ENCODE data around the gene SYNJ2BP.
"Not testable (repeated sequence)": the region's sequence is repeated elsewhere in the genome, so short reads cannot be mapped to it uniquely, and the experiment has no call there.

SYNJ2BP gene

DNA sequence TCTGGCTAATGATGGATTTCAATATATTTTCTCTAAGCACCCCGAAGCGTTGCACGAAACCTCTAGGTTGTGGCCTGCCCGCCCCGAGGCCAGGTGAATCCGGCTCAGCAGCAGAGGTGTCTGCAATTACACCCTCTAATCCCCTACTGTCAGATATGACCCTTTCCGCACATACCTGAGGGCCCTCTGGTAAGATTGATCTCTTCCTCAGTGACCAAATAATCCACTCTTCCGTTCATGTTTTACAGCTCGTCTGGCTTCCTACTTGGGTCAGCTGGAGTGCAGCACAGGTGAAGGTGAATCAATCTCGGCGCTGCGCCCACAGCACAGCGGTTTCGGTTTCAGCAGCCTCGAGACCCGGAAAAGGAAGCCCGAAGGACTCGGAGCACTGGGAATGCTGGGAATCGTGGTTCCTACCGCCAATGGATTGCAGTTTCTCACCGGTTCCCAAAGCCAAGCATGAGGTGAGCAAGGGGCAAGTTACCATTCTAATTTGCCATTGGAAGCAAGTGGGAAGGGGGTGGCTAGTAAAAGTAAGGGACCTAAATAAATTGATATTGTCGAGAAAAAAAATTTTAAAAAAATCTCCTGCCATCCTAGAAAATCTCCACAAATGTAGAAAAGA, at the start of gene SYNJ2BP:
Gene SYNJ2BP, minus strand, starts transcription at position 366 of the 625 bp plus-strand sequence. Its CDS starts 127 bp downstream, at position 239.
- peak; percentile 74 for DNase-seq (ENCODE audit: low read depth)

- no peak for DNase-seq (ENCODE audit: low read depth)
These were observed 37.8 kb upstream of the SYNJ2BP start for GRCh38 chr14:70454731-70455130.

GRCh38 chr14:70451874-70452273, 35.0 kb upstream of the SYNJ2BP start, which contains the start of gene ADAM21:
Gene ADAM21, plus strand, starts transcription at chr14:70452174. Its CDS starts 5,326 bp downstream, at chr14:70457500.
- no peak for DNase-seq (ENCODE audit: low read depth)

DNA sequence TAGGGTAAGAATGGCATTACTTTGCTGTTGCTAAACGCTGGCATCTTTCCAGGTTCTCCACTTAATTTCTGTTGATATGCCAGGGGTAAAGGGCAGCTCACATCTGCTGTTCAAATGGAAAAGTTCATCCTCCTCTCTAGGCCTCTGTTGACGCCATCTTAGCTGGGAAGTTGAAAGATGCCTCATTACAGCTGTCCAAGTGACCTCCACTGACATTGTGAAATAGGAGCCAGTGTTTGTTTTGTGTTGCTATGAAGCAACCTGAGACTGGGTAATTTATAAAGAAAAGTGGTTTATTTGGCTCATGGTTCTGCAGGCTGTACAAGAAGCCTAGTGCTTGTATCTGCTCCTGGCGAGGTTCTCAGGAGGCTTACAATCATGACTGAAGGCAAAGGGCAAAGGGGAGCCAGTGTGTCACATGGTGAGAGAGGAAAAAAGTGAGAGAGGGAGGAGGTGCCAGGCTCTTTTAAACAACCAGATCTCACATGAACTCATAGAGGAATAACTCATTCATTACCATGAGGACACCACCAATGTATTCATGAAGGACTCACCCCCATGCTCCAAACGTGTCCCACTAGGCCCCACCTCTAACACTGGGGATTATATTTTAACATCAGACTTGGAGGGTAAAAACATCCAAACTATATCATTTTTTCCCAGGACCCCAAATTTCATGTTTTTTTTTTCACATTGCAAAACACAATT, 31.9 kb upstream of the SYNJ2BP start:
- peak; percentile 34 for DNase-seq (ENCODE audit: low read depth)

GRCh38 chr14:70442750-70443149, 25.9 kb upstream of the SYNJ2BP start:
- no peak for DNase-seq (ENCODE audit: low read depth)

GRCh38 chr14:70441641-70442040, 24.8 kb upstream of the SYNJ2BP start:
- DNase-seq (ENCODE audit: low read depth), result no peak

DNA sequence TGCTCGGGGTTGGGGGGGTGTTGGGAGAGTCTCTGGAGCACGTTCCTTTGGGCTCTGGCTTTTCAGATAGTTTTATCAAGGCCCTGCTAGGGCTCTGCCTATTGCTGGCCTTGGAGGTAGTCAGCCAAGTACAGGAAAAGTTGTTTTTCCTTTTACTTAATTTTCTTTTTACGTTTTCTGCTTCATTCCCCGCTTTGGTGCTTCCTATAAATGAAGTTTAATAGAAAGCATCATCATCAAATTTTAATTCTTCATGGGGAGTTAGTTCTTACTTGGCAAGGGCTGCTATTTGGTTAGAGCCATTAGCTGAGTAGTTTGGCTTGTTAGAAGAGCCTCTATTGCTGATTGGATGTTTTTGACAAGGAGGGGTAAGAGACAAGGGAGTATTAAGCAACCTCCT, 20.0 kb upstream of the SYNJ2BP start:
- no peak for DNase-seq (ENCODE audit: low read depth)

DNA sequence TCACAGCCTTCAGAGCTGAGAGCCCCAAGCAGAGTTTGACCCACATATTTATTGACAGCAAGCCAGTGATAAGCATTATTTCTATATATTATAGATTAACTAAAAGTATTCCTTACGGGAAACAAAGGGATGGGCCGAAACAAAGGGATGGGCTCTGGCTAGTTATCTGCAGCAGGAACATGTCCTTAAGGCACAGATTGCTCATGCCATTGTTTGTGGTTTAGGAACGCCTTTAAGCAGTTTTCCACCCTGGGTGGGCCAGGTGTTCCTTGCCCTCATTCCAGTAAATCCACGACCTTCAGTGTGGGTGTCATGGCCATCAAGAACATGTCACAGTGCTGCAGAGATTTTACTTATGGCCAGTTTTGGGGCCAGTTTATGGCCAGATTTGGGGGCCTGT, 9.7 kb upstream of the SYNJ2BP start:
- not testable (repeated sequence) for DNase-seq (ENCODE audit: low read depth)

DNA sequence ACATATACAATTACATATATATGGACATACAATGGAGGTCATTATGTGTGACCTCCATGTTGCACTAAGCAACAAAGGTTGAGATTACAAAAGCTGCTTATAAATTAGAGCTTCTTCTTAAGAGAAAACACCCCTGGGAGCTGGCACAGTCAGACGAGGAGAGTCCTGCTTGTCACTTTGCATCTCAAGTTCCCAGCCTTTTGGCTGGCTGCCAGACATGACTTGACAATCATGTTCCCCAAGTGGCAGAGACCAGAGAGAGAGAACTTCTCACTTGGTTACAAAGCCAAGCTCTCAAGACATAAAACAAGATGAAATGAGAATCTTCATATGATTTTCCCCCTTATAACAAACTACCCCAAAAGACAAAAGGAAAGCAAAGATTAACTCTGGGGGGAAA, 8.5 kb upstream of the SYNJ2BP start:
- DNase-seq (ENCODE audit: low read depth), result no peak

GRCh38 chr14:70422538-70422937, 5.6 kb upstream of the SYNJ2BP start:
- DNase-seq (ENCODE audit: low read depth), result no peak

DNA sequence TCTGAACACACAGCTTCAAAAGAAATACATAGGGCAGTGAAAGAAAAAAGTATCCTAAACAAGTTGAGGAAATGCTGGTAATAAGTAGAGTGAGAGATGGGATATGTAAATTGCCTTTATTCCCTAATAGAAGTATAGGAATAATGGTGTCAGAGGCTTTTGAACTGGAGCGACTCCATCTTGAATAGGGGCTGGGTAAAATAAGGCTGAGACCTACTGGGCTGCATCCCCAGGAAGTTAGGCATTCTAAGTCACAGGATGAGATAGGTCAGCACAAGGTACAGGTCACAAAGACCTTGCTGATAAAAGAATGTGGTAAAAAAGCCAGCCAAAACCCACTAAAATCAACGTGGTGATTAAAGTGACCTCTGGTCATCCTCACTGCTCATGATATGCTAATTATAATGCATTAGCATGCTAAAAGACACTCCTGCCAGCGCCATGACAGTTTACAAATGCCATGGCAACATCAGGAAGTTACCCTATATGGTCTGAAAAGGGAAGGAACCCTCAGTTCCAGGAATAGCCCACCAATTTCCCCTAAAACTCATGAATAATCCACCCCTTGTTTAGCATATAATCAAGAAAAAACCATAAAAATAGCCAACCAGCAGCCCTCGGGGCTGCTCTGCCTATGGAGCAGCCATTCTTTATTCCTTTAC, 2.5 kb upstream of the SYNJ2BP start:
- DNase-seq (ENCODE audit: low read depth), result not testable (repeated sequence)

- DNase-seq (ENCODE audit: low read depth), result peak; percentile 36
These were observed 559 bp downstream of the SYNJ2BP start for GRCh38 chr14:70416338-70416724.

GRCh38 chr14:70415788-70416187, 1.1 kb downstream of the SYNJ2BP start:
- no peak for DNase-seq (ENCODE audit: low read depth)

- no peak for DNase-seq (ENCODE audit: low read depth)
These were observed 9.3 kb downstream of the SYNJ2BP start for GRCh38 chr14:70407621-70408020.

DNA sequence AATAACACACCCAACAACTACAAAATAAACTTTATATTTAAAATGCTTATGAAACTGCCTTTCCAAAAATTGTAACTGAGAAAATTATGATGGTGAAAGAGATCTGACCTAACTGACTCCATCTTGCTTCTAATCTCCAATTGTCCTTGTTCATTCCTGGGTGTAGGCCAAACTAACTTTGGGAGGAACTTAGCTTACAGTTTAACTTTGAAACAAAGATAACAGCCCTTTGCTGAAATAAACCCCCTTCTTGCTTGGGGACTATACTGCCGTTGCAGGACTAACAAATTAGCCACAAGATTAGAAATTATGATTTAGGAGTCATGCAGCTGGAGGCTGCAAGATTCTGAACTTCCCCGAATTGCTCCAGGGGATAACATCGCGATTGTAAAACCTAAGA, 10.7 kb downstream of the SYNJ2BP start:
- not testable (repeated sequence) for DNase-seq (ENCODE audit: low read depth)

DNA sequence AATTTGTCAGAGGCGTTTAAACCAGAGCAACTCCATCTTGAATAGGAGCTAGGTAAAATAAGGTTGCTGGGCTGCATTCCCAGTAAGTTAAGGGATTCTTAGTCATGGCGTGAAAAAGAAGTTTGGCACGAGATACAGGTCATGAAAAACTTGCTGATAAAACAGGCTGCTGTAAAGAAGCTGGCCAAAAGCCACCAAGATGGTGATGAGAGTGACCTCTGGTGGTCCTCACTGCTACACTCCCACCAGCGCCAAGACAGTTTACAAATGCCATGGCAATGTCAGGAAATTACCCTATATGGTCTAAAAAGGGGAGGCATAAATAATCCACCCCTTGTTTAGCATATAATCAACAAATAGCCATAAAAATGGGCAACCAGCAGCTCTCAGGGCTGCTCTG, 13.6 kb downstream of the SYNJ2BP start:
- DNase-seq (ENCODE audit: low read depth), result not testable (repeated sequence)

DNA sequence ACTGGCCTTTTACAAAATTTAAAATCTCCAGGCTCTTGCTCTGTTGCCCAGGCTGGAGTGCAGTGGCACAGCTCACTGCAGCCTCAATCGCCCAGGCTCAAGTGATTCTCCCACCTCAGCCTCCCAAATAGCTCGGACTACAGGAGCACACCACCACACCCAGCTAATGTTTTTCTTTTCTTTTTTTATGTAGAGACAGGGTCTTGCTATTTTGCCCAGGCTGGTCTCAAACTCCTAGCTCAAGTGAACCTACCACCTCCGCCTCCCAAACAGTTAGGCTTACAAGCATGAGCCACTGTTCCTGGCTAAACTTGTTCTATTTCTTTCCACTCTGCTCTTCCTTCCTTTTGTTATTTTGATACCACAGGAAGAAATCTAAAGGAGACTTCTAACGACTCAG, 15.2 kb downstream of the SYNJ2BP start:
- no peak for DNase-seq (ENCODE audit: low read depth)

DNA sequence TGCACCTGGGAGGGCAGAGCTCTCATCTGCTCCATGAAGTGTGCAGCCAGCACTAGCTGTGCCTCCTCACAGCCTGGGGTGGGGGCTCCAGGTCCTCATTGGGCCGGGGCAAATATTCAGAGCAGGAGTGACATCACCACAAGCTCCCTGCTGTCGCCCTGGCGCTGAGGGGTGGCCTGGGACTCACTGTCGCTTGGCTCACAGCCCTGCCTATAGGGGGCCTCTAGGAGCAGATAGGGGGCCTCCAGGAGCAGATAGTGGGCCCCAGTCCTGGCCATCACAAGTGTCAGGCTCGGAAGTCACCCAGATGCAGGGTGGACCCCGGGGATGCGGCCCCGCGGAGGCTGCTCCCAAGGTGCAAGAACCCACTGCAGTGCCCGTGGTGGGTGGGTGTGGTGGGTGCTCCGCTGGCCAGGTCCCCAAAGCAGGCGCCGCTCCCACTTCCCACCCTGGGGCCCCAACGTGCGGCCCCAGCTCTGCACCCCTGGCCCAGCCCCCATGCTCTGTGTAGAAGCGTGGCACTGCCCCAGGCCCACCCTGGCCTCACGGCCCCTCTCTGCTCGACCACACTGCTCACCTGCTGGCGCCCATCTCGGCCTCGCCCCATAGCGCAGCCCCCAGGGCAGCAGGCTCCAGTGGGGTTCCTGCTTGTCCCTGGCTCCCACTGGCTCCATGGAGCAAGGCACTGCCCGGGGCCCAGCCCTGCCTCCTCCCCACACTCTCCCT, 18.0 kb downstream of the SYNJ2BP start:
- DNase-seq (ENCODE audit: low read depth), result no peak

DNA sequence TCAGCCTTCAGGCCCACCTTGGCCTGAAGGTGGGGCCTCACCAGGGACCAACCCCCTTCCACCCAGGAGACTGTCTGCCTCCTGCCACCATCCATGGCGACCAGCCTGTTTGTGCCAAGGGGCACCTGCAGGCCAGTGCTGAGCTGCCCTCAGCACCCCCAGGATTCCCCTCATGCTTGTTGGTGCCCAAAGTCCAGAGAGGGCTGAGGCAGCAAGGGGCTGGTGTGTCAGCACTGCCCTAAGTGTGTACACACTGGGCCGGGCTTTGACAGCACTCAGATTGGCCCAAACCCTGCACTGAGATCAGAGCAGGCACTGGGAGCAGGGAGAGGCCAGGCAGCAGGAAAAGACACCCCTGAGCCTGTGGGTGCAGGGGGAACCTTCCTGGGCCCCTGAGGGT, 18.6 kb downstream of the SYNJ2BP start:
- no peak for DNase-seq (ENCODE audit: low read depth)

- DNase-seq (ENCODE audit: low read depth), result no peak
These were observed 19.1 kb downstream of the SYNJ2BP start for GRCh38 chr14:70397746-70398145.

DNA sequence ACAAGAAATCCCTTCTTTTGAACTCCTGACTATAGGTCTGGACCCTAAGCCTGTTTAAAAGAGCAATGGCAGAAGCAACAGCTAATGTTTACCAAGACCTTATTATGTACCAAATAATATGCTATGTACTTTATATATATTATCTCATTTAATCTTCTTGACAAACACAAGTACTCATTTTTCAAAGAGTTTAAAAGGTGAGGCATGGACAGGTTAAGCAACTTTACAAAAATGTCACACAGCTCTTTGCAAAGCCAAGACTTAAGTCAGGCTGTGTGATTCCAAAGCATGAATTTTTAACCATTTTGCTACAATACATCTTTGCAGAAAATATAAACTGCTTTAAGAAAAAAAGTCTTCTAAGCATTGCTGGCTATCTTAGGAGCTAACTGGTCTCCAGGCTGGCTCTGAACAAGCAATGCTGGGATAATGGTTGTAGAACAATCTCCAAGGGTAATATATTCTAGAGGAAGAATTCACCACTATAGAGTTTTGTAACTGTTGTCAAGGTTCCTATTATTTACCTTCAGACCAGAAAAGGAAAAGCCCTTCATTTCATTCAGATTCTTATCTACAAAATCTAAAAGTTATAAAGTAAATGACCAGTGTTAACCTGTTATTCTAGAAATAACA, 22.1 kb downstream of the SYNJ2BP start:
- no peak for DNase-seq (ENCODE audit: low read depth)

DNA sequence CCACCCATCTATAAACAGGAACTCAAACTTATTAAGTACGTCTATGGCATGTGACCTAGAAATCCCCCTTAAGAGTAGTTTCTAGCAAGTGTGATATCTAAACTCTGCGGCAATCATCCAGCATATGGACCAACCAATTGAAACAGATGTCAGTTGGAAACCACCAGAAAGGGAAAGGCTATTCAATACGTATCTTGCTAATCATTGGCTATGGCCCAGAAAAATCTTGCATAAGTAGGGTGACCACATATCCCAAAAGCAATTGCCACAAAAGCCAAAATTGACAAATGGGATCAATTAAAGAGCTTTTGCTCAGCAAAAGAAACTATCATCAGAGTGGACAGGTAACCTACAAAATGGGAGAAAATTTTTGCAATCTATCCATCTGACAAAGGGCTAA, 24.2 kb downstream of the SYNJ2BP start:
- no peak for DNase-seq (ENCODE audit: low read depth)

All from EH (cell line).